Measurements from ENCODE around the gene CLEC5A.
"Not testable (repeated sequence)": the region's sequence is repeated elsewhere in the genome, so short reads cannot be mapped to it uniquely, and the experiment has no call there.

DNA sequence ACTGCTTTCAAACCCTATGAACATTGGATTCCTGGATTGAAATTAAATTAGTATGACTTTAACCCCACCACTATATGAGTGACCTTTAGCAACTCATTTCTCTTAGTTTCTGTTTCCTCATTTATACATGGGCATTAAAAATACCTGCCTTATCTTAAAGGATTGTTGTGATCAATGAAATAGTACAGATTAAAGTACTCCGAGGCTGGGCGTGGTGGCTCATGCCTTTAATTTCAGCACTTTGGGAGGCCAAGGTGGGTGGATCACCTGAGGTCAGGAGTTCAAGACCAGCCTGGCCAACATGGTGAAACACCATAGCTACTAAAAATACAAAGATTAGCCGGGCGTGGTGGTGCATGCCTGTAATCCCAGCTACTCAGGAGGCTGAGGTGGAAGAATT, 41.0 kb upstream of the CLEC5A start:
- not testable (repeated sequence) for TF ChIP-seq ZFX (IDR thresholded peaks at IDR 0.05; ENCODE audit: borderline replicate concordance)
- TF ChIP-seq, protein P1, sequence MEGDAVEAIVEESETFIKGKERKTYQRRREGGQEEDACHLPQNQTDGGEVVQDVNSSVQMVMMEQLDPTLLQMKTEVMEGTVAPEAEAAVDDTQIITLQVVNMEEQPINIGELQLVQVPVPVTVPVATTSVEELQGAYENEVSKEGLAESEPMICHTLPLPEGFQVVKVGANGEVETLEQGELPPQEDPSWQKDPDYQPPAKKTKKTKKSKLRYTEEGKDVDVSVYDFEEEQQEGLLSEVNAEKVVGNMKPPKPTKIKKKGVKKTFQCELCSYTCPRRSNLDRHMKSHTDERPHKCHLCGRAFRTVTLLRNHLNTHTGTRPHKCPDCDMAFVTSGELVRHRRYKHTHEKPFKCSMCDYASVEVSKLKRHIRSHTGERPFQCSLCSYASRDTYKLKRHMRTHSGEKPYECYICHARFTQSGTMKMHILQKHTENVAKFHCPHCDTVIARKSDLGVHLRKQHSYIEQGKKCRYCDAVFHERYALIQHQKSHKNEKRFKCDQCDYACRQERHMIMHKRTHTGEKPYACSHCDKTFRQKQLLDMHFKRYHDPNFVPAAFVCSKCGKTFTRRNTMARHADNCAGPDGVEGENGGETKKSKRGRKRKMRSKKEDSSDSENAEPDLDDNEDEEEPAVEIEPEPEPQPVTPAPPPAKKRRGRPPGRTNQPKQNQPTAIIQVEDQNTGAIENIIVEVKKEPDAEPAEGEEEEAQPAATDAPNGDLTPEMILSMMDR (IDR thresholded peaks at IDR 0.05), result not testable (repeated sequence)

All from 22Rv1 (cell line).